ENCODE data around the gene SLC35B1.

SLC35B1 gene

GRCh38 chr17:49705254-49705653 is 2.5 kb downstream of the SLC35B1 start:
- no peak for DNase-seq
- intact Hi-C loops (cut with DNase I), result loop anchor here (5.0 kb wide), 1 partner anchor 147 kb away; no protein-coding TSS in a partner anchor

GRCh38 chr17:49703557-49704277 is 4.0 kb downstream of the SLC35B1 start:
- intact Hi-C loops (cut with DNase I), result no loop called here
- peak in 4 of 10 donors; percentile 8 to 80 (median 20) for DNase-seq

GRCh38 chr17:49700960-49701359 is 6.8 kb downstream of the SLC35B1 start:
- intact Hi-C loops (cut with DNase I), result no loop called here
- DNase-seq, result no peak

- DNase-seq, result peak in 7 of 10 donors; percentile 15 to 92 (median 50)
- intact Hi-C loops (cut with DNase I), result no loop called here
These were observed 7.7 kb downstream of the SLC35B1 start for GRCh38 chr17:49699966-49700575.

GRCh38 chr17:49698005-49698404 is 9.8 kb downstream of the SLC35B1 start:
- DNase-seq, result no peak
- intact Hi-C loops (cut with DNase I), result no loop called here

GRCh38 chr17:49696233-49696761 is 11.5 kb downstream of the SLC35B1 start:
- DNase-seq, result peak in 1 of 10 donors; percentile 41
- intact Hi-C loops (cut with DNase I), result no loop called here

- no peak for DNase-seq
- intact Hi-C loops (cut with DNase I), result loop anchor here (1.0 kb wide), 1 partner anchor 125 kb away; no protein-coding TSS in a partner anchor
These were observed 12.0 kb downstream of the SLC35B1 start for GRCh38 chr17:49695698-49696232.

GRCh38 chr17:49694847-49695697 is 12.7 kb downstream of the SLC35B1 start:
- intact Hi-C loops (cut with DNase I), result loop anchor here (1.0 kb wide), 1 partner anchor 125 kb away; no protein-coding TSS in a partner anchor
- peak in 8 of 10 donors; percentile 19 to 93 (median 63) for DNase-seq

GRCh38 chr17:49692751-49693150 is 15.0 kb downstream of the SLC35B1 start:
- intact Hi-C loops (cut with DNase I), result no loop called here
- no peak for DNase-seq

GRCh38 chr17:49691677-49692191 is 16.0 kb downstream of the SLC35B1 start:
- no peak for DNase-seq
- intact Hi-C loops (cut with DNase I), result no loop called here

- no peak for DNase-seq
- intact Hi-C loops (cut with DNase I), result no loop called here
These were observed 16.6 kb downstream of the SLC35B1 start for GRCh38 chr17:49691086-49691676.

GRCh38 chr17:49690256-49690655 is 17.5 kb downstream of the SLC35B1 start:
- intact Hi-C loops (cut with DNase I), result no loop called here

GRCh38 chr17:49688848-49689247 is 18.9 kb downstream of the SLC35B1 start:
- no peak for DNase-seq
- intact Hi-C loops (cut with DNase I), result no loop called here

More at GRCh38 chr17:49690256-49690655, 17.5 kb downstream of the SLC35B1 start:
- no peak for DNase-seq

- intact Hi-C loops (cut with DNase I), result no loop called here
- no peak for DNase-seq
These were observed 19.8 kb downstream of the SLC35B1 start for GRCh38 chr17:49687878-49688491.

GRCh38 chr17:49681106-49681979 is 26.4 kb downstream of the SLC35B1 start:
- no peak for DNase-seq
- intact Hi-C loops (cut with DNase I), result no loop called here

GRCh38 chr17:49680314-49680713 is 27.4 kb downstream of the SLC35B1 start:
- no peak for DNase-seq
- intact Hi-C loops (cut with DNase I), result no loop called here

- peak; percentile 97 to 100 (median 99) for DNase-seq
- intact Hi-C loops (cut with DNase I), result loop anchor here (10.0 kb wide), 1 partner anchor 63 kb away; no protein-coding TSS in a partner anchor
These were observed 29.6 kb downstream of the SLC35B1 start, which contains the start of gene SPOP for GRCh38 chr17:49677933-49678847. TSS of gene SPOP (minus strand) at chr17:49678097. CDS start at chr17:49622810, 55,287 bp downstream.
